ENCODE results near the gene HPSE2.
A peak's percentile ranks its signal among the peaks of the same experiment; 100 is the strongest.

Gene HPSE2

DNA sequence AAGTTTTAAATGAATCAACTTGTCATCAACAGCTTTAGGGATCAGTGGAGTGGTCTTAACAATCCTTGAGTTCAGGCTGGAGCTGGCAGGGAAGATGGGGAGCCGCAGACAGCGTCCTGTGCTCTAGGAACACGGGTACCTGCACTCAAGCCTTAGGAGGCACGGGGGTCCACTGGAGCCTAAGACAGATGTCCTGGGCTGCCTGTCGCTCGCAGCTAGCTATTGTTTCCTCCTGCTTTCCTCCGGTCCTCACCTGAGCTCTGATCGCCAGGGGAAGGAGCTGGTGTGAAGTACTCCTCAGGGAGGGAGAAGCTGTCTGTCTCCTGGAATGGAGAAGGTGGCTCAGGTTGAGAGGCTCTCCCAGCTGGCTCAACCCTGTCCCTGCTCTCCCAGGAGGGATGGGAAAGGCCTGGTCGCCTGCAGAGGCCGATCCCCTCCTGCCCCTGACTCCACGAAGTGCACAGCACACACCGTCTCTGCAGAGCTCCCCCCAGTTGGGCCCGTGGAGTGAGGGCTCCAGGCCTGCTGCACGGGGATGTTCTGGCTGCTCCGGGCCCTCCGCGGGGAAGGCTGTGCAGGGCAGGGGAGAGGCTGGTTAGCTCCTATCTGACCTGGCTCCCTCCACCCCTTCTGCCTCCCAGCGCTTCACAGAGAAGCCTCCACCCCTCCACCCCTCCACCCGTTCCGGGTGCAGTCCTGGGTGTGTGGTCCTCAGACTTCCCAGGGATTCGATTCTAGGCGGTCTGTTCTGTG is 806.2 kb downstream of the HPSE2 start:
- DNase-seq (ENCODE audit: low spot score), result no peak

DNA sequence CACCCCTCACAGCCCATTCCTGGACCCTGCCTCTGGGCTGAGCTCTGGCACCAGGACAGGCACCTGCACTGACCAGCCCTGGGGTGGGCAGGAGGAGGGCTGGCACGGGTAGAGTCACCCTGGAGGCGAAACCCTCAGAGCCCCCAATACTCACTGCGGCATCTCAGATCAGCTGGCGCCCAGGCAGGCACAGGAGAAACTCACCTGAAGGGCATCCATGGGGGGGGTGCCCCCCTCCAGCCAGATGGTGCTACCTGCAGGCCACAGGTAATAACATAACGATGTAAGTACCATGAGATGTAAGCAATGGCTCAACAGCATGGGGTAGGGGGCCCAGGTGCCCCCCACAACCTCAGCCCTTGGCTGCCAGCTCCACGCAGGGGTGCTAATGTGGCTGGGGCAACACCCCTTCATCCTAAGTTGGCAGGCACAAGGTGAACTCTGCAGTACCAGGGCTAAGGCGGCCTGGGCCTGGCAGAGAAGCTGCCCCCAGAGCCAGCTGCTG is 808.6 kb downstream of the HPSE2 start:
- no peak for DNase-seq (ENCODE audit: low spot score)

DNA sequence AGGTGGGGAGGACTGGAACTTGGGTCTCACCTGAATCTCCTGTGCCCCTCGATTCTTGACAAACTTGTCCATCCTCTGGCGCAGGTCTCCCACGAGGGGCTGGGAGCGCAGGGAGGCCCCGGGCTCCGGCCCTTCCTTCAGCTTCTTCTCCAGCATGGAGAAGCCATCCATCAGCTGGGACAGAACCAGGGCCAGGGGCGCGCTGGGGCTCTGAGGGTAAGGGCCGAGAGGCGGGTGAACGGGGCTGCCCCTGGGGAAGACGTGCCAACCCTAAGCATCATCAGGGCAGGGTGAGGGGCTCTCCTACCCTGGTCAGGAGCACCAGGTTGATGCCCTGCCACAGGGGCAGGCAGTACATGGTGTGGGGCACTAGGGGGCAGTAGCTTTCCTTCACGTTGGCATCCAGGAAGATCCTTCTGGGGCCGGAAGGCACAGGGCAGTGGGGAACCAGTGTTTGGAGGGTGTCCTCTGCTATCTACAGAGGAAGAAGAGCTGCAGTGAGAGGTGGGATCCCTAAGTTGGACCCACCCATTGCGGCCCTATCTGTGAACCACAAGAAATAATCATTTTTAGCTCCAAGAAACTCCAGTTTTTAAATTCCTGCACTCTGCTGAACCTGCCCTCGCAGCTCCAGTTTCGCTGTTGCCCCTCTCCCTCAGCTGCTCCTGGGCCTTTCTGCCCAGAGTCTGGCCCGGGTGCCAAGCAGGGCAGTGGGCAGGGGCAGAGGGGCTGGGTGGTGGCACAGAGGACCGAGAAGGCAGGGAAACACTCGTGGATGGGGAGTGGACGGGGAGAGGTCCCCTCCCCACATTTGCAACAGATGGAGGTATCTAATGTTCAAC is 809.9 kb downstream of the HPSE2 start:
- DNase-seq (ENCODE audit: low spot score), result peak; percentile 71

DNA sequence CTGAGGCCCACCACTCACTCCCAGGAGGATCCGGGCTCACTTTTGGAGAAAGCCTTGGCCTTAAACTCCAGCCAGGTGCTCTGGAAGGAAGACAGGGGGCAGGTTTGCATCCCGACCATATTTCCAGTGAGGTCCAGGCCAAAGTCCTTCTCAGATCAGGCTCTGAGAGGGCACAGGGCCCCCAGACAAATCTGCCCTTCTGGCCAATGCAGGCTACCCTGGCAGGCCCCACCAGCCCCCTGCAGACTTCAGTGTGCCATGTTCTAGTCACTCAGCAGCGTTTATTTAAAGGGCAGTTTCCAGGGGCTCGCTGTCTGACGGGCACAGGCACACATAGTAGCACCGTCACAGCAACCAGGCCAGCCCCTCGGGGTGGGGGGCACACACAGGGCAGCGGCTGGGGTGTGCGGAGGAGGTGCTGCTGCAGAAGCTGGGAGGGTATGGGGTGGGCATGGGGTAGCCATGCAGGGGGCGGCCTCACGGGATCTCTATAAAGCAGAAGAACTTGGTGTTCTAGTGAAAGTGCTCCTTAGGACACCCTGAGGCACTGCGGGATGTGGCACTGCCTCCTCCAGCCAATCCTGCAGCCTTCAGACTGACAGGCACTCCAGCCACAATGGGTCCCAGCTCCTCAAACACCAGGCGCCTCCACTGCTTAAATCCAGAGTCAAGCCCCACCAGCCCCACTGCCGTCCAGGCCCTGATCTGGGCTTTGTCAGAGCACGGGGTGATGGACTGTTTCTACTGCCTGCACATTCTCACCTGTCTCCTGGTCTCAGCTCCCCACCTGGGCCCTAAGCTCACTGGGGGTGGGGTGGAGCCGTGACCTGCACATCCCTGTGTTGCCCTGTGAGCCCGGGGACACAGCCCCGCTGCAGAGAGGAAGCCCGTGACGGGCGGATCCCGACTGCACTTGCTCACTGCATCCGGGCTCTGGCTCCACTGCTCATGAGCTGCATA is 811.1 kb downstream of the HPSE2 start:
- DNase-seq (ENCODE audit: low spot score), result no peak

DNA sequence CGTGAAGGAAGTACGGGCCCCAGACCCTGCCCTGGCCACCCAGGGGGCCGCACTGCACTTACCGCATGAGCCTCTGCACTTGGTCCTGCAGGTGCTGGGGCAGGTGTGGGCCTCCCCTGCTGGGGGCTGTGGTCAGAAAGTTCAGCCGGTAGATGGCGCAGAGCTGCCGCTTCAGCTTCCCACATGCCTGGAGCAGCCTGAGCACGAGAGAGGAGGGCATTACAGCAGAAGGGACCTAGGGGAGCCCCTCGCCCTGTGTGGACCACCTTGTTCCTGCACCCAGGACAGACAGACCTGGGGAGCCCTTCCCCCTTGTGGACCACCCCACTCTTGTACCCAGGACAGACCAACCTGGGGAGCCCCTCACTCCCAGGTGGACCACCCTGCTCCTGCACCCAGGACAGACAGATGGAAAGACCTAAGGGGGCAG is 811.9 kb downstream of the HPSE2 start:
- DNase-seq (ENCODE audit: low spot score), result peak; percentile 55

DNA sequence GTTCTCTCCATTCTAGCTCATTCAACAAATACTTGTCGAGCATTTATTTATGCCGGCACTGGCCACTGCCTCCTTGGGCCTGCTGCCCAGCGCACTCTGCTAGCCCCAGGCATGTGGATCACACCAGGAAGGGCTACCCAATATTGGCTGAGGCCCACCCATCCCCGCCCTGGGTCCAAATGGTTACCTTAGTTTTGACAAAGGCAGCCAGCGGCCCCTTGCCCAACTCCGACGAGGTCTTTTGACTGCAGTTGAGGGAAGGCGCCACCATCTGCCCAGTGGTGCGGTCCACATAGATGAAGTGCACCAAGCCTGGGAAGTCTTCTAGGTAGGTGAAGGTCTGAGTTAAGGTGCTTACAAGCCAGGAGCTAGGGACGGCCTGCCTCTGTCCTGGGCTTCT is 813.5 kb downstream of the HPSE2 start:
- no peak for DNase-seq (ENCODE audit: low spot score)

DNA sequence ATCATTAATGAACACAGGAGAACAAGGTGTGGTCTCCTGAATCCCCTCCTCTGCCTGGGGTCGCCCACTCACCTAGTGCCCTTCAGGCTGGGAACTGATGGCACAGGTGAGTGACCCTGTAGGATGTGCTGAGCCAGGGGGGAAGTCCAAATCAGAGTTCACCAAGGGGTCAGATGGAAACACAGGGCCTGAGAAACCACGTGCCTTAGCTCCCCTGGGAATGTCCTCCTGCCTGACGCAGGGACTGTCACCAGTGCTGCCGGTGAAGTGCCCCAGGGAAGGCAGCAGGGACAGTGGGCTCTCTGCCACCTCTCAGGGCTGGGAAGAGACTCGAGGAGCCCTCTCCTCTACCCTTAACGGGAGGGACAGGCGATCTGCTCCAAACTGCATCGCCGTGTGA is 814.9 kb downstream of the HPSE2 start:
- no peak for DNase-seq (ENCODE audit: low spot score)

DNA sequence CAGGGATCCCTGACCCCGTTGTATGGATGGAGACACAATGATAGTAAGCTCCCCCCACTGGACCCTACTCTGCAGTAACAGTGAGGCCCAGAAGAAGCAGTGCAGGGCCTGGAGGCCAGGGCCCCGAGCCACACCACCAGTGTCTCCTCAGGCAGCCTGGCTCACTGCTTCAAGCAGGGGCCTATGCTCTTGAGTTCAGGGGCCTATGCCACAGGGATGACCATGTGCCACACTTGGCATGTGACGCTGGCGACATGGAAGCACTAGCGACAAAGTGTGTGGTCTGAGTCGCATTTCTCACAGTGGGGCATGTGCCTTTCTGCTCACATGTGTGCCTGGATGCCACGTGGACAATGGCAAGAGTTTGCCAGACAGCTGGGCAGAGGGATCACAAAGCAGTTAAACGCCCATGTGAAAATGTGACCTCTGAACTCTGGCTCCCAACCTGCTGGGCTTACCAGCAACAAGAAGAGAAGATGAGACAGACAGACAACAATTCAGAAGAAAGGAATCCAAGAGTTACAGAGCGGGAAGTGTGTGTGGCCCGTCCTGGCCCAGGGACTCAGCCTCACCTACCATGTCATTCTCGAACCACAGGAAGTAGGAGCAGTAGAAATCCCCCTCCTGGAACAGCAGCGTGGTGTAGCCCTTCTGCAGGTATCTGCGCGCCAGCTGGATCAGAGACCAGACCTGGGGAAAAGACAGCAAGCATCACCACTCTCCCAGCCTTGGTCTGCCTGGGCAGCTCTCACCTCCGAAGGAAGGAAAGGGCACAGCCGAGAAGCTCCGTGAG is 816.0 kb downstream of the HPSE2 start:
- DNase-seq (ENCODE audit: low spot score), result no peak

DNA sequence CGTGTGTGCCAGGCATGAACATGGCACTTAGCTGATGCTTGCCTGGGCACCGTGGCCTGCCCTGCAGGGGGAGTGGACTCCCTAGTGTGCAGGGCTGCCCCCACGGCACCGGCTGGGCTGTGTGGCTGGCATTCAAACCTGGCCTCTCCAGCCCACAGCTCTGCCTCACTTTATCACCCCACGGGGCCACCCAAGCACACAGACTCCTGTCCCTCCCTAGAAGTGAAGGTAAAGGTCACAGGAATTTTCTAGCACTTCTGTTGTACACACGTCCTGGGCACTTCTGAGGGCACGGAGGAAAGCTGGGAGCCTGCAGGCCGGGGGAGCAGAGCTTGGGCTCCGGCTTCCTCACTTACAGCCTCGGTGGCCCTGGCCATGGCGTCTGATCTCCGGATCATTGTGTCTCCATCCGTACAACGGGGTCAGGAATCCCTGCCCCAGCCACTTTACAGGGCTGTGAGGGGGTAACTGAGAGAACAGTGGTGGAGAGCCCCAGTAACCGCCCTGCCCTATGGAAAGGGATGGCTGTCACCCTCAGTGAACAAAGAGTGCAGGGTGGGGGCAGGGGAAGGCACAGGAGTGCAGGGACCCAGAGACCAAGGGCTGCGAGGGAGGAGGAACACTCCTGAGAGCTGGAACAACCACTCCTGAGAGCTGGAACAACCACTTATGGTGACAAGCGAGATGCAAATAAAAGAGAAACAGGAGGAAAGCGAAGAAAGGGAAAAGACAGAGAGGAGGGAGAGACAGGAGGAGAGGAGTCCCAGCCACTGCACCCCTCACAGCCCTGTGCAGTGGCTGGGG is 816.8 kb downstream of the HPSE2 start:
- DNase-seq (ENCODE audit: low spot score), result no peak

DNA sequence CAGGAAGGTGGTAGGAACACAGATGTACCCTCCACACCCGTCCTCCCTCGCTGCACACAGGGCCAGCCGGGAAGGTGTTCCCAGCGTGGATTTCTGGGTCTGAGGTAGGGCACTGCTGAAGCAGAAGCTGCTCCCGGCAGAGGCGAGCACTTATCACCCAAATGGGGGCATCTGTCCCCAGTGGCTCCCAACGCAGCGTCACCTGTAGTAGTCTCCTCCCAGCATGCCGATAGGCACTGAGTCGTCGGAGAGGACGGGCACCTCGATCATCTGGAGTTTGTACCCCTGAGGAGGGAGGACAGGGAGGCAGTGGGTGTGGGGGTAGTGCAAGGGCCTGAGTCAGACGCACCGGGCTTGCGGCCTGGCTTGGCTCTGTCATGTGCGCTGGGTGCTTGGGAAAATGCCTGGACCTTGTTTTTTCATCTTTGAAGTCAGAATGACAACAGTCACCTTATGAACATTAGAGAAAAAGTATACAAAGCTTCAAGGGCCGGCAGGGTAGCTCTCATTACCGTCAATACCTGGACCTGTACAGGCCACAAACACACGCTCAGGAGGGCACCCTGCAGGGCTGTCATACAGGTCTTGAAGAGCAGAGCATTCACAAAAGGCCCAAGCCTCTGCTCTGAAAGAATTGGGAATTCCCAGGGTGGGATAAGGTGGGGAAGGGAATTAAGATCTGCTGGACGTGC is 817.5 kb downstream of the HPSE2 start:
- DNase-seq (ENCODE audit: low spot score), result no peak

DNA sequence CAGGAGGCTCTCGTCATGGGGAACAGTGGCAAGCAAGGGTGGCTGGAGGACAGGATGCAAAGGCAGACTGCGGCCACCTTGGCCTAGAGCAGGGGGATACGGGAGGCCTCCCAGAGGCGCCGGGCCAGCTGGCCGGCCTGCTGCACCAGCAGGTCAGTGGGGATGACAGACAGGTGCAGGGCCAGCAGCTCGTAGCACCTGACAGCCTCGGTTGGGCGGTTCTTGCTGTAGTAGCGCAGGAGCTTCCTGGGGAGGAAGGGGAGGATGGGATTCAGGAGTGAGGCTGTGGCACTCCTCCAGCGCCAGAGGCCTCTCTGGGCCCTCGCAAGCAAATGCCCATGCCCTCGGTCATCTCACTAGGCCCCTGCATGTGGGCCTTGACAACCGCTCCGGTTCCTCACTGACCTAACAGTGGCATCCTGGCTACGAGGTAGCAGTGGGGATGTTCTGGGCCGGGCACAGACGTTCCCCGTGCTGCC is 818.1 kb downstream of the HPSE2 start:
- DNase-seq (ENCODE audit: low spot score), result no peak

DNA sequence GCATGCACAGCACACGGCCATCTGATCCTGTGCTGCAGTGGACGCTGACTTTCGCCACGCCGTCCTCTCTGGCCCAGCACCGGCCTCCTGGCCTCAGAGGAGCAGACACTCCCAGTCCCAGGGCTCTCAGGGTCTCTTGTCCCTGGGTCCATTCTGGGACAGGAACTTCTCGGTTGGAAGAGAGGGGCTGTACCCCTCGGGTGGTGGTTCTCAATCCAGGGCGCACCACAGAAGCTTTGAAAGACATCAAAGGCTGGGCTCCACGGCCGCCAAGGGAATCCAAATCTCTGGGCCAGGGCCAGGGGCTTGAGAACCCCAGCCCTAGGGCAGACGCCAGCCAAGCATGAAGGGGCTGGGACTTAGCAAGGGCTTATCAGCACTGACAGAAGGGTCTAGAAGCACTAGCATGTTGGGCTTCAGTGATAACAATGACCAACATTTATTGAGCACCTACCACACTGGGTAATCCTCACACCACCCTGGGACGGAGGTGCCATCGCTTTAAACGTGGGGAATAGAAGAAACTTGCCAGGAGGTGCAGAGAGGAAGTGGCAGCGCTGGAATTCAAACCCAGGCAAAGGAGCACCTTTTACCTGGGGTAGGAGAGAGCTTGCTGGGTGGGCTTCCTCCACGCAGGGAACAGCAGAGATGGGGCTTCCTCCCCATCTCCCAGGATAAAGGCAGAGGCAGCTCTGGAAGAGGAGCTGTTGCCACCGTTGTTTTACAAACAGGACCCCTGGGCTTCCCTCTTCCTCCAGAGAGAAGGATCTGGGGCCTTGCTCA is 818.9 kb downstream of the HPSE2 start:
- DNase-seq (ENCODE audit: low spot score), result no peak

DNA sequence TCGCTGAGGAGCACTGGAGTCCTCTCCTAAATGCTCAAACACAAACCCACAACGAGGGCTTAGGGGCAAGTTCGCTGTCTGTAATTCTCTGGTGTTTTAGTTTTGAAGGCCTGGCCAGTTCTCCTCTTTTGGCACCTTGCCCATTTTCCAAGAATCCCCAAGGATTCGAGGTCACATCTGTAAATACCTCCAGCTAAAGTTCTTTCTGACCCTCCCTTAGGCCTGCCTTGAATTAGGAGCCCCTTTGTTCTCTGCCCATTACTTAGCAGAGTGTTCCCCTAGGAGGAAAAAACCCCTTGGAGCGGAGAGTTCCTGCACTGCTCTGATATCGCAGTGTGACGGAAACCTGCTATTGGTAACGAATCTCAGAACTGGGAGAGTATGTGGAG is 819.9 kb downstream of the HPSE2 start:
- no peak for DNase-seq (ENCODE audit: low spot score)

DNA sequence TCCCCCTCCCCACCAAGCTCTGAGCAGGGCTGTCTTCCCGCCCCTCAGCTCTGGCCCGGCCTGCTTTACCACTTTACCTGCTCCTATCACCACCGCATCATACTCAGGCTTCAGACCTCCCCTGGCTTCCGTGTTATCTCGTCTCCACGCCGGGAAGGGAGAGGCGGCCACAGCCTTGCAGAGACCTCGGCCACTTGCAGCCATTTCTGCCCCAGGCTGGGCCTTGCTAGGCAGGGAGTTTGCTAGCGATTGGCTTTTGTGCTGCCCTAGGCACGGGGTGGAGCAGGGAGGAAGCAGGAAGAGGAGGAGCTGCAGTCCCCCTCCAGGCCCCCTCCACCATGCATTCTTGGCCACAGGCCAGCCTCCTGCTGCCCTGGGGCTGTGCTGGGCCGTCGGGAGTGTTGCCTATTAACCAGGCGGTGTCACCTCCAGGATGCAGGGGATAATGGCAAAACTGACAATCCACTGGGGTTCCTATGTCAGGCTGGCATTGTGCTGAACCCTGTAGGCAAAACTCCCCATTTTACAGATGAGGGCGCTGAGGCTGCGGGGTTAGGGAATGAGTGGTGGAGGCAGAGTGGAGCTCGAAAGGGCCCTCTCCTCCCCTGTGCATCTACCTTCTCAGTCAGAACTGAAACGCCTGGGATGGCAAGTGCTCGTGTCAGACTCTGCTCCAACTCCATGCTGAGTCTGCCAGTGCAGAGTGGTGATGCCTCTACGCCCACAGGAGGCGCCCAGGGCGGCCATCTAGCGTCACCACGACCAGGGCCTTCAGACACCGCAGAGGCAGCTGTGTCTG is 820.5 kb downstream of the HPSE2 start, which contains the start of gene PYROXD2:
Gene PYROXD2, minus strand, starts transcription at position 251 of the 799 bp plus-strand sequence. Its CDS starts 47 bp downstream, at position 204.
- DNase-seq (ENCODE audit: low spot score), result peak; percentile 47

DNA sequence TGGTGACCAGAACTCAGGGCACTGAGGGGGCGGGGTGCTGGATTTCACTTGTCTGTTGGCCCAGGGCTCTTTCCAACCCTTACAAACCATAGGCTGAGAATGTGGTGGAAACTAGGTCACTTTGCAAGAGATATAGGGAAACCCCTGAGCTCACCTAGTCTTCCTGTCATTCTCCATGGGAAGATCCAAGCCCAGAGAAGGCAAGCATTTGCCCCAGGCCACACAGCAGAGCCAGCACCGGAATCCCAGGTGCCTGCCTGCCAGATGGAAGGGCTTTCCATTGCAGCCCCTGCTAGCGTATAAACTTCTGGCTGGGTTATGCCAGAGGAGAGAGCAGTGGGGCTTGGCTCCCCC is 821.1 kb downstream of the HPSE2 start:
- DNase-seq (ENCODE audit: low spot score), result no peak

DNA sequence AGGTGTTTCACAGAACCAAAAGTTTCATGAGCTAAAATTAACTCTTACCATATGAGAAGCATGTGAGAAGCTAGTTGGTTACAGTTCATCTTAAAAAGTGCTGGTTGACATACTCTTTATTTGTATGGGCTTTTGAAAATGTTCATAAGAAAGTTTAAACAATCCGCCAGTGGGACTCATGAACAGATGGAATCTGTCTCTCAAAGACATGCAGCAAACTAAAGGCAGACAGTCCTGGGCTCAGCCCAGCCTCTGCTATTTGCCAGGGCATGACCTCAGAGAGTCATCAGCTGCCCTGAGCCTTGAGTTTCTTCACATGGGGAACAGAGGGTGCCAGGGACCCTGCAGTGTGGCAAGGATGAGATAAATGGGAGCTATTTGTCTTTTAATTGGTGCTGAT is 823.9 kb downstream of the HPSE2 start:
- no peak for DNase-seq (ENCODE audit: low spot score)

DNA sequence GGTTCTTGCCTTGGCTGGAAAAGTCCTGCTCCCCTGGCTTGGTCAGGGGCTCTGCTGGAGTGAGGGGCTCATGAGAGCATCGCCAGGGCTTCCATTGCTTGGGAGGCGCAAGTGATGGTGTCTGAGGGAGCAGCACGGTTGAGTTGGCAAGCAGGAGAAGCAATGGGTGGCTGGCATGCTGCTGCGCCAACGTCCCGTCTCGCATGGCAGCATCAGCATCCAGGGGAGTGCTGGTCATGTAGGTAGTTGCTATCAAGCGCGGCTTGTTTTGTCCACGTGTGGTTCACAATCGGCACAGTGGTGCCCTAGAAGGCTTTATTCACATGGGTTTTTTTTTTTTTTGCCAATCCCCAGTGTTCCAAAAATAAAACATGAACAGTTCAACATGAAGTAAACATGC is 824.5 kb downstream of the HPSE2 start:
- DNase-seq (ENCODE audit: low spot score), result no peak

DNA sequence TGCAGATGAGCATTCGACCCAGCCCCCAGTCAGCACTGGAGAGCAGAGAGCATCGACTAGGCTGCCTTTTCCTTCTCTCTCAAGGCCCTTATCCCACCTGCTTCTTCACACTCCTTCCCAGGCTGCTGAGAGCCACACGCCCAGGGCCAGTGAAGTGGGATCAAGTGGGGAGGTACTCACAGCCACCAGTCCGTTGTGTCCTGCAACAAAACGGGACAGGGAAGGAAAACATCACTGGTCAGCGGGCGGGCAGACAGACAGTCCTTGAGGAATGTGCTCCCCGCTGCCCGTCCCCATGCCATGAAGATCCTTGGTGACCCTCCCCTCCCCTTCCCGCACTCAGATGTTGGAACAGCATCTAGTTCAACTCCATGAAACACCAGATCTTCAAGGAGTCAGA is 824.9 kb downstream of the HPSE2 start:
- no peak for DNase-seq (ENCODE audit: low spot score)
